Progenitor cell of endocrine pancreas (in vitro differentiated cells): Measurements from ENCODE around the gene LASP1NB.

Experiments used
- DNase-seq: peaks from one replicate; pipeline ENCODE4 v3.0.0; 2021; ENCODE audit warnings: low spot score; ENCODE audit not compliant: unreplicated experiment
- H3K27ac Mint-ChIP-seq: 2 replicates; pipeline ENCODE4 v1.8.0; 2021; ENCODE audit warnings: mild to moderate bottlenecking, moderate library complexity, mixed read lengths
- H3K27me3 Mint-ChIP-seq: 2 replicates; pipeline ENCODE4 v1.8.0; 2021; ENCODE audit warnings: mixed read lengths
- H3K36me3 Mint-ChIP-seq: 2 replicates; pipeline ENCODE4 v1.8.0; 2022; ENCODE audit warnings: mixed read lengths; ENCODE audit not compliant: insufficient read depth
- H3K4me1 Mint-ChIP-seq: 2 replicates; pipeline ENCODE4 v1.8.0; 2021; ENCODE audit warnings: low read depth, mixed read lengths
- H3K4me3 Mint-ChIP-seq: 2 replicates; pipeline ENCODE4 v1.8.0; 2021; ENCODE audit warnings: low read depth, mild to moderate bottlenecking, moderate library complexity, mixed read lengths
- H3K9me3 Mint-ChIP-seq: 2 replicates; pipeline ENCODE4 v1.8.0; 2021; ENCODE audit warnings: low read depth, mixed read lengths
- TF ChIP-seq, protein P1 (sequence below): fragments of 200-600 bp; sonication (generic); IDR thresholded peaks from one replicate; pipeline ENCODE4 v1.5.0; 2021; ENCODE audit warnings: antibody characterized with exemption, mild to moderate bottlenecking; ENCODE audit not compliant: unreplicated experiment

LASP1NB gene

DNA sequence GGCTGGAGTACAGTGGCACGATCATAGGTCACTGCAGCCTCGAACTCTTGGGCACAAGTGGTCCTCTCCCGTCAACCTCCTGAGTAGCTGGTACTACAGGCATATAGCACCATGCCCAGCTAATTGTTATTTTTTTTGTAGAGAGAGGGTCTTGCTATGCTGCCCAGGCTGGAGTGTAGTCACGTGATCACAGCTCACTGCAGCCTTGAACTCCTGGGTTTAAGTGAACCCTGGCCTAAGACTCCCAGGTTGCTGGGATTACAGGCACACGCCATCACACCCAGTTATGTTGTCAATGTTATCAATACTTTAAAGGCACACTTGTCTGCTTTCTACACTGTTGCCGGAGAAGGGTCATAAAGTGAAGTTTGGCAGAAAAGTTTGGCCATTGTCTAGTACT is 22.0 kb upstream of the LASP1NB start:
- H3K4me1 Mint-ChIP-seq = no peaks in the 10 kb centered on the region

DNA sequence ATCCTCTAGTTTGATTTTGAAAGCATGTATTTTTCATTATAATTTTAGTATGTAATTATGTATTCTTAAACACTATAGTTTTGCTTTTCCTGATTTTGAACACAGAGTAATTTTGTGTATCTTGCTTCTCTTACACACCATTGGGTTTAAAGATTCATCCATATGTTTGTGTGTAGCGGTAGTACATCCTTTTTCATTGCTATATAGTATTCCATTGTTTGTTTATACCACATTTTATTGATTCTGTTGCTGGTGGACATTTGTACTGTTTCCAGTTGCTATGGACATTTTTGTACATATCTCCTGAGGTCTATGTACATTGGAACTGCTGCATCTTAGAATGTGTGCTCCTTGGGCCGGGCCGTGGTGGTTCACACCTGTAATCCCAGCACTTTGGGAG is 20.5 kb upstream of the LASP1NB start:
- Mint-ChIP-seq H3K4me3 (no peak overlapping the region), H3K36me3 (peaks cover 18% of the 10 kb centered on the region), H3K27ac (no peak overlapping the region), H3K4me1 (no peaks in the 10 kb centered on the region), H3K27me3 (no peaks in the 10 kb centered on the region), H3K9me3 (no peaks in the 10 kb centered on the region)
- TF ChIP-seq, protein P1, sequence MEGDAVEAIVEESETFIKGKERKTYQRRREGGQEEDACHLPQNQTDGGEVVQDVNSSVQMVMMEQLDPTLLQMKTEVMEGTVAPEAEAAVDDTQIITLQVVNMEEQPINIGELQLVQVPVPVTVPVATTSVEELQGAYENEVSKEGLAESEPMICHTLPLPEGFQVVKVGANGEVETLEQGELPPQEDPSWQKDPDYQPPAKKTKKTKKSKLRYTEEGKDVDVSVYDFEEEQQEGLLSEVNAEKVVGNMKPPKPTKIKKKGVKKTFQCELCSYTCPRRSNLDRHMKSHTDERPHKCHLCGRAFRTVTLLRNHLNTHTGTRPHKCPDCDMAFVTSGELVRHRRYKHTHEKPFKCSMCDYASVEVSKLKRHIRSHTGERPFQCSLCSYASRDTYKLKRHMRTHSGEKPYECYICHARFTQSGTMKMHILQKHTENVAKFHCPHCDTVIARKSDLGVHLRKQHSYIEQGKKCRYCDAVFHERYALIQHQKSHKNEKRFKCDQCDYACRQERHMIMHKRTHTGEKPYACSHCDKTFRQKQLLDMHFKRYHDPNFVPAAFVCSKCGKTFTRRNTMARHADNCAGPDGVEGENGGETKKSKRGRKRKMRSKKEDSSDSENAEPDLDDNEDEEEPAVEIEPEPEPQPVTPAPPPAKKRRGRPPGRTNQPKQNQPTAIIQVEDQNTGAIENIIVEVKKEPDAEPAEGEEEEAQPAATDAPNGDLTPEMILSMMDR = no peak
- no peak for DNase-seq

More for the DNA sequence above, 22.0 kb upstream of the LASP1NB start:
- TF ChIP-seq, protein P1 = no peak
- Mint-ChIP-seq H3K9me3 (no peaks in the 10 kb centered on the region), H3K27ac (no peak overlapping the region), H3K4me3 (no peak overlapping the region), H3K36me3 (peaks cover 21% of the 10 kb centered on the region), H3K27me3 (no peaks in the 10 kb centered on the region)
- DNase-seq = no peak

DNA sequence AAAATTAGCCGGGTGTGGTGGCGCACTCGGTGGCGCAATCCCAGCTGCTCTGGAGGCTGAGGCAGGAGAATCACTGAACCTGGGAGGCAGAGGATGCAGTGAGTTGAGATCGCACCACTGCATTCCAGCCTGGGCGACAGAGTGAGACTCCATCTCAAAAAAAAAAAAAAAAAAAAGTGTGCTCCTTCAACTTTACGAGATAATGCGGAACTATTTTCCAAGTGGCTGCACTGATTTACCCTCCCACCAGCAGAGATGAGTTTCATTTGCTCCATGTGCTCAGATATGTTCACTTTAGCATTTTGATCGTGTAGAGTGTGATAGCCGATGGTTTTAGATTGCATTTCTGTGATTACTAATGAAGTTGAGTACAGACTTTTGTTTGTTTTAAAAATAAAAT is 20.0 kb upstream of the LASP1NB start:
- H3K27me3 Mint-ChIP-seq = no peaks in the 10 kb centered on the region
- H3K9me3 Mint-ChIP-seq = no peaks in the 10 kb centered on the region
- no peak overlapping the region for H3K27ac Mint-ChIP-seq
- peaks cover 18% of the 10 kb centered on the region for H3K36me3 Mint-ChIP-seq
- H3K4me3 Mint-ChIP-seq = no peak overlapping the region
- H3K4me1 Mint-ChIP-seq = no peaks in the 10 kb centered on the region
- TF ChIP-seq, protein P1 = no peak
- no peak for DNase-seq

DNA sequence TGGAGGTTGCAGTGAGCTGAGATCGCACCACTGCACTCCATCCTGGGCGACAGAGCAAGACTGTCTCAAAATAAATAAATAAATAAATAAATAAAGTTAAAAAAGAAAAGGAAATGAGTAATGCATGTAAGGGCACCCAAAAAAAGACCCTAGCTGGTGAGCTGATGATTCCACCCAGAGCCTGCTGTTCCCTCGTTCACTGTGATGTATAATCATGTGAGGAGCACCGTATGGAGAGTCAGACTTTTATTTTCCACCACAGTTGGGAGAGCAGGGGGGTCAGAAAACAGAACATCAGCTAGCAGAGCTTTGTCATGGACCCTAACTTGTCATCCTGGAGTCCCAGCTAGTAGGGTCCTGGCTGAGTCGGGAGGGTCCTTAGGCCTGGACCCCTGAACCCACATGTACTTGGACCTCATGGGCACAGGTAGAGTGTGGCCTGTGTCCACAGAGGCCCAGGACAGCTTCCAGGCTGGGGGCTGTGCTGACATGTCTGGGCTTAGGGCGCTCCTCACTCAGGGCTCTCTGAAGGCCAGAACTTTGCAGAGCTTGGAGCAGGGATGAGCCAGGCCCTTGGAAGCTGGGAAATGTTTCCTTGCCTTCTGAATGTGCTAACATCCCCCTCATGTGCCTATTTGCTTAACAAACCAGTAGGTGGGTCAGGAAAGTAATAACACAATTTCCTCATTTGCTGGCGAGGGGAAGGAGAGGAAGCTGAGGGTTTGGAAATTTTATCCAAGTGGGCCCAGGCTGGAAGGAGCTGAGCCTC is 18.8 kb upstream of the LASP1NB start:
- TF ChIP-seq, protein P1 = no peak

DNA sequence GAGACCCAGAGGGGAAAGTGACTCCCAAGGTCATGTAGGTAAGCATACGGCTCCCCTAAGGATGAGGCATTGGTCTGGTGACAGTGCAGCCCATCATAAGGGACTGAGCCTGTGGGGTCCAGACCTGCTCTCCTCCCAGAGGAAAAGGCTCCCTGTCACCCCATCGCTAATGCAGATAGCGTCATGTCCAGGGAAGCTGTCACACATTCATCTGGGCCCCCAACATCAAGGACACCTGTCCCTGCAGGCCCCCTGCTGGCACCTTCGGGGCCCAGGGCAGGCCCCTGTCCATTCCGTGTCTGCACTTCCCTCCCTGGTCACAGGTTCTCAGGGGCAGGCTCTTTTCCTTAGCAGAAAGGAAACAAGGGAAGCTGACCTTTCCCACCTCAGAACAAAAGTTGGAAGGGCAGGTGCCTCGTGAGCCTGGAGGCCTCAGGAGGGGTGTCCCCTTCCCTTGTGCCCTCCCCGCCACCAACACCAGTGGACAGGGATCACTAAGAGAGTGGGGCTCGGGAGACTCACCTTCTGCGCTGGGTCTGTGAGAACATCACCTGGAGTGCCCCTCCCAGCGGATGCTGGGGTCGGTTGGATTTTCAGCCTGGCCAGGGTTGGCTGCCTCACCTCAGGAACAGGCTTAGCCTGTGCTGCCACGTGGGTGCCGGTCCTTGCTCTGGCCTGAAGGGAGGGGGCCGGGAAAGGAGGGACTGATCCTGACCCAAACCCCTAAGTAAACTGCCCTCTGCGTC is 17.3 kb upstream of the LASP1NB start:
- H3K9me3 Mint-ChIP-seq = no peaks in the 10 kb centered on the region
- peaks cover 16% of the 10 kb centered on the region for H3K36me3 Mint-ChIP-seq
- no peak for DNase-seq
- TF ChIP-seq, protein P1 = no peak
- H3K4me1 Mint-ChIP-seq = no peaks in the 10 kb centered on the region
- no peak overlapping the region for H3K27ac Mint-ChIP-seq
- H3K27me3 Mint-ChIP-seq = no peaks in the 10 kb centered on the region
- no peak overlapping the region for H3K4me3 Mint-ChIP-seq

More for the DNA sequence above, 18.8 kb upstream of the LASP1NB start:
- no peak for DNase-seq
- H3K4me1 Mint-ChIP-seq = no peaks in the 10 kb centered on the region
- no peak overlapping the region for H3K27ac Mint-ChIP-seq
- peaks cover 18% of the 10 kb centered on the region for H3K36me3 Mint-ChIP-seq
- no peak overlapping the region for H3K4me3 Mint-ChIP-seq
- no peaks in the 10 kb centered on the region for H3K27me3 Mint-ChIP-seq
- H3K9me3 Mint-ChIP-seq = no peaks in the 10 kb centered on the region
